ENCODE data around the gene VSIG8. TPM values are rescaled to one million over a fixed set of nuclear protein-coding genes. Genes with fewer than 3 reads are reported as not detected.

Gene VSIG8
- total and polyA plus RNA-seq, 8 donors, result 0.16 to 0.27 TPM; not detected in 6

DNA sequence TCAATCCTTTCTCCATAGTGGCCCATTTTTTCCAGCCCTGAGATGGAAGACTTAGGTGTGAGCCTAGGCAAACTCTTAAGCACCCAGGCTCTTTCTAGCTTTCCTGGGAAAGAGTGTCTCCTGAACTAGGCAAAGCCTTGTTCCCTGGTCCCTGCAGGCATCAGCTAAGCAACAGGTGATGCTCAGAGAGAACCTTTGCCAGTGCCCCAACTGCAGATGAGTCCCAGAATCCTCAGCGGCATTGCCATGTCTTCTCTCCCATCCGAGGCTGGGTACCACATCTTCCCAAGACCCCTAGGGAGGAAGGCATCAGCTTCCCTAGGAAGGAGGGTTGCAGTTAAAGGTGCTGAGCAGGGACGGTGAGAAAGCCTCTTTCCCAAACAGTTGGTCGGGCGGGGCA lies 8.2 kb upstream of the VSIG8 start:
- TF ChIP-seq, protein P1, sequence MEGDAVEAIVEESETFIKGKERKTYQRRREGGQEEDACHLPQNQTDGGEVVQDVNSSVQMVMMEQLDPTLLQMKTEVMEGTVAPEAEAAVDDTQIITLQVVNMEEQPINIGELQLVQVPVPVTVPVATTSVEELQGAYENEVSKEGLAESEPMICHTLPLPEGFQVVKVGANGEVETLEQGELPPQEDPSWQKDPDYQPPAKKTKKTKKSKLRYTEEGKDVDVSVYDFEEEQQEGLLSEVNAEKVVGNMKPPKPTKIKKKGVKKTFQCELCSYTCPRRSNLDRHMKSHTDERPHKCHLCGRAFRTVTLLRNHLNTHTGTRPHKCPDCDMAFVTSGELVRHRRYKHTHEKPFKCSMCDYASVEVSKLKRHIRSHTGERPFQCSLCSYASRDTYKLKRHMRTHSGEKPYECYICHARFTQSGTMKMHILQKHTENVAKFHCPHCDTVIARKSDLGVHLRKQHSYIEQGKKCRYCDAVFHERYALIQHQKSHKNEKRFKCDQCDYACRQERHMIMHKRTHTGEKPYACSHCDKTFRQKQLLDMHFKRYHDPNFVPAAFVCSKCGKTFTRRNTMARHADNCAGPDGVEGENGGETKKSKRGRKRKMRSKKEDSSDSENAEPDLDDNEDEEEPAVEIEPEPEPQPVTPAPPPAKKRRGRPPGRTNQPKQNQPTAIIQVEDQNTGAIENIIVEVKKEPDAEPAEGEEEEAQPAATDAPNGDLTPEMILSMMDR (IDR thresholded peaks at IDR 0.05), result no peak
- no peak for DNase-seq
- no peak overlapping the region for H3K27ac ChIP-seq
- intact Hi-C loops (cut with DNase I), result no loop called here
- no peak overlapping the region for H3K4me3 ChIP-seq
- no peak for ATAC-seq
- no peaks in the 10 kb centered on the region for H3K9me3 ChIP-seq
- H3K27me3 ChIP-seq, result no peaks in the 10 kb centered on the region
- H3K4me1 ChIP-seq, result peaks cover 9 to 11% (median 10%) of the 10 kb centered on the region in 3 donors
- no peak for FAIRE-seq
- WGBS, 2 donors, result 69 to 92% methylated on average over 5 of the region's 5 CpGs
- no peaks in the 10 kb centered on the region for H3K36me3 ChIP-seq

GRCh38 chr1:159869607-159870006 lies 7.2 kb upstream of the VSIG8 start:
- no peaks in the 10 kb centered on the region for H3K27me3 ChIP-seq
- ATAC-seq, result no peak
- no peak overlapping the region for H3K27ac ChIP-seq
- H3K4me3 ChIP-seq, result no peak overlapping the region
- no peak for DNase-seq
- FAIRE-seq, result no peak
- intact Hi-C loops (cut with DNase I), result no loop called here
- peaks cover 9 to 11% (median 10%) of the 10 kb centered on the region in 3 donors for H3K4me1 ChIP-seq
- TF ChIP-seq, protein P1 (IDR thresholded peaks at IDR 0.05), result no peak
- H3K9me3 ChIP-seq, result no peaks in the 10 kb centered on the region
- H3K36me3 ChIP-seq, result no peaks in the 10 kb centered on the region
- WGBS, 2 donors, result 39 to 41% methylated on average over 1 of the region's 1 CpG

- FAIRE-seq (no peak), ATAC-seq (peak in 1 of 4 donors; percentile 17), DNase-seq (no peak)
- Histone ChIP-seq H3K4me3 (no peak overlapping the region), H3K27me3 (no peaks in the 10 kb centered on the region), H3K4me1 (peaks cover 9 to 11% (median 10%) of the 10 kb centered on the region in 3 donors), H3K9me3 (no peaks in the 10 kb centered on the region), H3K36me3 (no peaks in the 10 kb centered on the region), H3K27ac (no peak overlapping the region)
- 61 to 69% methylated on average over 4 of the region's 4 CpGs for WGBS, 2 donors
- TF ChIP-seq, protein P1 (IDR thresholded peaks at IDR 0.05), result no peak
- intact Hi-C loops (cut with DNase I), result no loop called here
Observed at GRCh38 chr1:159869173-159869572, 6.7 kb upstream of the VSIG8 start.

GRCh38 chr1:159868766-159869165 lies 6.3 kb upstream of the VSIG8 start:
- no peaks in the 10 kb centered on the region for H3K9me3 ChIP-seq
- 63 to 87% methylated on average over 3 of the region's 3 CpGs for WGBS, 2 donors
- FAIRE-seq, result no peak
- TF ChIP-seq, protein P1 (IDR thresholded peaks at IDR 0.05), result no peak
- H3K27me3 ChIP-seq, result no peaks in the 10 kb centered on the region
- H3K4me1 ChIP-seq, result peaks cover 9 to 11% (median 10%) of the 10 kb centered on the region in 3 donors
- intact Hi-C loops (cut with DNase I), result no loop called here
- H3K27ac ChIP-seq, result peak overlapping the region in 1 of 4 donors; percentile 79
- no peak overlapping the region for H3K4me3 ChIP-seq
- H3K36me3 ChIP-seq, result no peaks in the 10 kb centered on the region
- no peak for ATAC-seq
- DNase-seq, result no peak

- Histone ChIP-seq H3K4me3 (no peak overlapping the region), H3K36me3 (no peaks in the 10 kb centered on the region), H3K27me3 (no peaks in the 10 kb centered on the region), H3K4me1 (peaks cover 9 to 11% (median 10%) of the 10 kb centered on the region in 3 donors), H3K9me3 (no peaks in the 10 kb centered on the region), H3K27ac (peak overlapping the region; percentile 66 to 79 (median 68))
- DNase-seq (peak; percentile 65 to 90 (median 78)), ATAC-seq (peak; percentile 98 to 99 (median 99)), FAIRE-seq (no peak)
- 6 to 9% methylated on average over 9 of the region's 9 CpGs for WGBS, 2 donors
- intact Hi-C loops (cut with DNase I), result no loop called here
- TF ChIP-seq, protein P1 (IDR thresholded peaks at IDR 0.05), result no peak
Observed at GRCh38 chr1:159867664-159868026, 5.2 kb upstream of the VSIG8 start.

Measured in pancreas (tissue), 10 donors.